Measurements from ENCODE around the gene TBC1D25. TPM values are rescaled to one million over a fixed set of nuclear protein-coding genes. Genes with fewer than 3 reads are reported as not detected.
A peak's percentile ranks its signal among the peaks of the same experiment; 100 is the strongest.
"Not testable (repeated sequence)": the region's sequence is repeated elsewhere in the genome, so short reads cannot be mapped to it uniquely, and the experiment has no call there.

Gene TBC1D25
- total RNA-seq, 2 experiments from 2014 or later = 13.2 to 15.2 TPM

DNA sequence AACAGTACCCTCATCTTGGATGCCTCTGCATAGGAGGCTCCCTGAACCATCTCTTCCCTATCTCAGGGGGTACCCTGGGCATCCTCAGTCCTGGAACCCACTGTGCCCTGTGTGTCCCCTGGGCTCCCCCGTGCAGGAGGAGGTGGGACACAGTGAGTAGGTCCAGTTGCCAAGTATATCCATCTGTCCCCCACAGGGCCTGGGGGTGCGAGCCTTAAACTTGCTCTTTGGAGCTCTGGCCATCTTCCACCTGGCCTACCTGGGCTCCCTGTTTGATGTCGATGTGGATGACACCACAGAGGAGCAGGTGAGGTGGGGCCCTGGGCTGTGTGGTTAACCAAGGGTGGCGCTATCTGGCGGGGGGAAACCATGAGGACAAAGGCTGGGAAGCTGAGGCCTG, 22.5 kb upstream of the TBC1D25 start:
- no peaks in the 10 kb centered on the region for H3K9me3 Mint-ChIP-seq (ENCODE audit: low read depth)
- no peak overlapping the region for H3K27ac Mint-ChIP-seq
- no peaks in the 10 kb centered on the region for H3K36me3 Mint-ChIP-seq (ENCODE audit: low read depth)
- H3K4me1 Mint-ChIP-seq = peaks cover 11% of the 10 kb centered on the region
- ChIA-PET POLR2A (no interaction called here), CTCF (interaction anchor here (0.6 kb wide), 1 partner anchor 25 kb away, joined by 3 read pairs; no protein-coding TSS in a partner anchor)
- no peaks in the 10 kb centered on the region for H3K27me3 Mint-ChIP-seq
- ATAC-seq (no peak), DNase-seq (no peak)
- no peak overlapping the region for H3K4me3 Mint-ChIP-seq
- intact Hi-C loops (cut with DNase I, micrococcal nuclease) = no loop called here

DNA sequence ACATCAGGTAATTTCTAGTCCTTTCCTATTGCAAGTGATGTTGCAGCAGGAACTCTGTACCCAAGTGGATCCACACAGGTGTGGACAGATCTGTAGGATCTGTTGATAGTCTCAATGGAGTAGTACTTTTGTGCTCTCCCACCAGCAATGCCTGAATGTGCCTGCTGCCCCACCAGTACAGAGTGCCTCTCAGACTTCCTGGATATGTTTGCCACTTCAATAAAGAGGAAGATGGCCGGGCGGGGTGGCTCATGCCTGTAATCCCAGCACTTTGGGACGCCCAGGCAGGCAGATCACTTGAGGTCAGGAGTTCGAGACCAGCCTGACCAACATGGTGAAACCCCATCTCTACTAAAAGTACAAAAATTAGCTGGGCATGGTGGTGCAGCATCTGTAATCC, 20.0 kb upstream of the TBC1D25 start:
- Mint-ChIP-seq H3K4me1 (peaks cover 15% of the 10 kb centered on the region), H3K27ac (peak overlapping the region; percentile 31)
- POLR2A ChIA-PET = interaction anchor here (0.6 kb wide), 1 partner anchor 44 kb away, joined by 4 read pairs; no protein-coding TSS in a partner anchor
- DNase-seq; intact Hi-C loops (cut with DNase I, micrococcal nuclease); H3K36me3 Mint-ChIP-seq (ENCODE audit: low read depth); H3K4me3 Mint-ChIP-seq; CTCF ChIA-PET; H3K9me3 Mint-ChIP-seq (ENCODE audit: low read depth); ATAC-seq; H3K27me3 Mint-ChIP-seq: not testable (repeated sequence)

DNA sequence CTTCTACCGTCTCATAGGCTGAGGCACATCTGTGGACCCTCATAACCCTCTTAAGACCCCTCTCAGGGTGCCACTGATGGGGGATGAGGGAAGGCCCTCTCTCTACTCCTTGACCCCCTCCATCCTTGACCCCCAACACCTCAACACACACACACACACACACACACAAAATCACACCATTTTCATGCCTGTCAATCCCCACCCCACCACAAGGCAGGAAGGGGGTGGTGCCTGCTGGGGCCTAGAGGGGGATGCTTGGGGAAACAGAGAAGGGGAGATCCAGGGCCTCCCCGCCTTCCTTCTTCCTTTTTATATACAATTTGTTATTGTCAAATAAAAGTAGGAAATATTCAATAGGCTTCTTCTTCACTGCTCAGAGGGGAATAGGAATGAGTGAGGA, 19.1 kb upstream of the TBC1D25 start:
- H3K27ac Mint-ChIP-seq = peak overlapping the region; percentile 98
- H3K9me3 Mint-ChIP-seq (ENCODE audit: low read depth) = no peaks in the 10 kb centered on the region
- ATAC-seq (no peak), DNase-seq (peak; percentile 35)
- H3K27me3 Mint-ChIP-seq = no peaks in the 10 kb centered on the region
- intact Hi-C loops (cut with DNase I, micrococcal nuclease) = loop anchor here (2.0 to 5.0 kb wide), 4 partner anchors 43 to 282 kb away; partner anchors contain the start of genes FTSJ1 (in 1 of the 2), HDAC6 (in 1 of the 2) and WDR13 (in 1 of the 2)
- CTCF ChIA-PET = no interaction called here
- peak overlapping the region; percentile 89 for H3K4me3 Mint-ChIP-seq
- peaks cover 15% of the 10 kb centered on the region for H3K4me1 Mint-ChIP-seq
- peaks cover 8% of the 10 kb centered on the region for H3K36me3 Mint-ChIP-seq (ENCODE audit: low read depth)
- POLR2A ChIA-PET = no interaction called here

DNA sequence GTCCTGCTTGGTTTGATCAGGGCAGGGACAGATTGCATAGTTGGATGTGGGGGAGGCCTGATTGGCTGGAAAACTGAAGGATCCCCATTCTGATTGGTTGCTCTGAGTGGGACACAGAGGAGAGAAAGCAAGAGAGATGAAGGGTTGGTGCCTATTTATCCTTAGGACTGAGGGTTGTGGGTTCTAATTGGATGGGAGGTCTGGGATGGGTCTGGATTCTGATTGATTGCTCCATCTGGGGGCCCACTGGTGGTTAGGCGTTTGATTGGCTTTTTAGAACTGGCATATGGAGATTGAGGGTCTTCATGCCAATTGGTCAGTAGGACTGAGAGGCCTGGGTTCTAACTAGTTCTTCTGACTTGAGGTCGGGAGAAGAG, 18.6 kb upstream of the TBC1D25 start:
- no peaks in the 10 kb centered on the region for H3K27me3 Mint-ChIP-seq
- H3K36me3 Mint-ChIP-seq (ENCODE audit: low read depth) = peaks cover 8% of the 10 kb centered on the region
- ATAC-seq (peak; percentile 20), DNase-seq (peak; percentile 27)
- intact Hi-C loops (cut with DNase I, micrococcal nuclease) = loop anchor here (1.0 to 5.0 kb wide), 8 partner anchors 13 to 281 kb away; partner anchors contain the start of genes FTSJ1 (in 2 of the 2), PORCN (in 2 of the 2), RBM3 (in 2 of the 2) and TBC1D25 (in 2 of the 2)
- H3K4me1 Mint-ChIP-seq = peaks cover 15% of the 10 kb centered on the region
- H3K27ac Mint-ChIP-seq = peak overlapping the region; percentile 98
- peak overlapping the region; percentile 89 for H3K4me3 Mint-ChIP-seq
- H3K9me3 Mint-ChIP-seq (ENCODE audit: low read depth) = no peaks in the 10 kb centered on the region
- CTCF ChIA-PET = interaction anchor here (0.7 kb wide), 1 partner anchor 14 kb away, joined by 3 read pairs; no protein-coding TSS in a partner anchor
- POLR2A ChIA-PET = interaction anchor here (0.8 to 1.0 kb wide), 2 partner anchors 19 to 281 kb away, joined by 3 to 5 read pairs; partner anchors contain the start of genes HDAC6 and TBC1D25

DNA sequence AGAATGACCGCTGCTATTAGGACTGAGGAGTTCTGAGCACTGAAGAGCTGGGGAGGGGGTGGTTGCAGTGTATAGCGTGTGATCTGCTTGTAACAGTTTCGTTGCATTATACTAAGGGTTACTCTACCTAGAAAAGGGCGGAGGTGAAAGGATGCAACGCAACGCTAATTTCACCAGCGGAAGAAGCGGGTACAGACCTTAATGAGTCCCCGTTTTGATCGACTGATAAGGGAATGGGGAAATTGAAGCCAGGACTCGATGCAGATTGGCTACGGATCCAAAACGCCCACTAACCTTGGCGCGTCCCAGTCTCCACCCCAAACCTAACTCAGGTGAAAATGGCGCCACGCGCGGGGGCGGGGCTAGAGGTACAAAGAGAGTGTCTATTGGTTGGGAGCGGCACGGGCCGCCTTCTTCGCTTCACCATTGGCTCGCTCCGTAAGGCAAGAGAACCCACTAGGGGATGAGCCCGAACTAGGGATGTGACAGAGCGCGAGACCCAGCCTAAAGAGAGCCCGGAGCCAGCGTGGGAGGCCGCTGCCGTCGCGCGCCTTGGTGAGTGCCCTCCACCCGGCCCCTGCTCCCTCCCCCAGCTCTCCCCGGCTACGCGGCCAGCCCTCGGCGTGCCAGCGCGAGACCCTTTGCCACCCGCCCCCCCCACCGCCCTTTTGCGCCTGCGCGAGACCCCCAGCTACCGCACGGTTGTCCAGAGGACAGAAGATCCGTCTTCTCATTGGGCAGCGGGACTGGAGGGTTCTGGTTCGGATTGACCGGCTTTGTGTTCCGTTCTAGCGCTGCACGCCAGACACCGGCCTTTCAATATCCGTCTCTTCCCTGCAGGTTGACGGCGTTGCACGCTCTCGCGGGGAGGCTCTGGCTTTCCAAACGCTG, 17.9 kb upstream of the TBC1D25 start, which contains the start of gene EBP:
Gene EBP (plus strand): TSS at position 456 of the 891 bp plus-strand sequence. CDS start 1,964 bp downstream, outside the sequence.
- POLR2A ChIA-PET = interaction anchor here (0.8 to 1.0 kb wide), 2 partner anchors 18 to 280 kb away, joined by 3 to 5 read pairs; partner anchors contain the start of genes HDAC6 and TBC1D25
- DNase-seq (peak; percentile 97), ATAC-seq (peak; percentile 94)
- Mint-ChIP-seq H3K4me1 (peaks cover 15% of the 10 kb centered on the region), H3K4me3 (peak within 1 kb of the TSS; percentile 89), H3K9me3 (ENCODE audit: low read depth) (no peaks in the 10 kb centered on the region), H3K36me3 (ENCODE audit: low read depth) (peaks cover 14% of the 10 kb centered on the region), H3K27ac (peak within 1 kb of the TSS; percentile 98), H3K27me3 (no peaks in the 10 kb centered on the region)
- CTCF ChIA-PET = interaction anchor here (0.7 kb wide), 3 partner anchors 15 to 79 kb away, joined by 3 to 4 read pairs (median 3); no protein-coding TSS in a partner anchor
- intact Hi-C loops (cut with DNase I, micrococcal nuclease) = loop anchor here (1.0 to 5.0 kb wide), 8 partner anchors 13 to 281 kb away; partner anchors contain the start of genes FTSJ1 (in 2 of the 2), PORCN (in 2 of the 2), RBM3 (in 2 of the 2) and TBC1D25 (in 2 of the 2)

DNA sequence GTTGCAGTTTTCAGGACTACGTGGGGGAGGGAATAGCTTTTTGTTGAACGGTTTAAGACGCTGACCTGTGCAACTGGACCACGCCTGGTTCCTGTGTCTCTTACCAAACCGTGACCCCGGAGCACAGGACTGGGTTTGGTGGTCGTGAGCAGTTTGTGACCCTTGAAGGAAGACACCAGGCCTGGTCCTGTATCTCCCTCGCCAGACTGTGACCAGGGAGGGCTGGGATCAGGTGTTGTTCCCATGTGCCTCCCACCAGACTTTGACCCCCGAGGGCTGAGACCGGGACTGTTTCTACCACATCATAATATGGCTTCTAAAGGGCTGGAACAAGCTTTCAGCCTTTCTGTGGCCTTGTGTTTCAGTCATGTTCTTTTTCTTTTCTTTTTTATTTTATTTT, 17.2 kb upstream of the TBC1D25 start:
- ChIA-PET CTCF (interaction anchor here (0.7 kb wide), 1 partner anchor 23 kb away, joined by 4 read pairs; no protein-coding TSS in a partner anchor), POLR2A (no interaction called here)
- H3K4me3 Mint-ChIP-seq = peak overlapping the region; percentile 89
- DNase-seq (no peak), ATAC-seq (no peak)
- peaks cover 19% of the 10 kb centered on the region for H3K36me3 Mint-ChIP-seq (ENCODE audit: low read depth)
- peak overlapping the region; percentile 89 for H3K27ac Mint-ChIP-seq
- intact Hi-C loops (cut with DNase I, micrococcal nuclease) = loop anchor here (5.0 kb wide), 3 partner anchors 45 to 280 kb away; partner anchors contain the start of genes FTSJ1 (in 1 of the 2), HDAC6 (in 1 of the 2) and WDR13 (in 1 of the 2)
- peaks cover 15% of the 10 kb centered on the region for H3K4me1 Mint-ChIP-seq
- H3K9me3 Mint-ChIP-seq (ENCODE audit: low read depth) = no peaks in the 10 kb centered on the region
- no peaks in the 10 kb centered on the region for H3K27me3 Mint-ChIP-seq

DNA sequence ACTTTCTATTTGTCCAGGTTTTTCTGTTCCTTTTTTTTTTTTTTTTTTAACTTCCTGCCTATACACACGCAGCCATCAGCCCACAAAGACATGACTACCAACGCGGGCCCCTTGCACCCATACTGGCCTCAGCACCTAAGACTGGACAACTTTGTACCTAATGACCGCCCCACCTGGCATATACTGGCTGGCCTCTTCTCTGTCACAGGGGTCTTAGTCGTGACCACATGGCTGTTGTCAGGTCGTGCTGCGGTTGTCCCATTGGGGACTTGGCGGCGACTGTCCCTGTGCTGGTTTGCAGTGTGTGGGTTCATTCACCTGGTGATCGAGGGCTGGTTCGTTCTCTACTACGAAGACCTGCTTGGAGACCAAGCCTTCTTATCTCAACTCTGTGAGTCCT, 15.8 kb upstream of the TBC1D25 start:
- peak overlapping the region; percentile 10 for H3K27ac Mint-ChIP-seq
- CTCF ChIA-PET = no interaction called here

DNA sequence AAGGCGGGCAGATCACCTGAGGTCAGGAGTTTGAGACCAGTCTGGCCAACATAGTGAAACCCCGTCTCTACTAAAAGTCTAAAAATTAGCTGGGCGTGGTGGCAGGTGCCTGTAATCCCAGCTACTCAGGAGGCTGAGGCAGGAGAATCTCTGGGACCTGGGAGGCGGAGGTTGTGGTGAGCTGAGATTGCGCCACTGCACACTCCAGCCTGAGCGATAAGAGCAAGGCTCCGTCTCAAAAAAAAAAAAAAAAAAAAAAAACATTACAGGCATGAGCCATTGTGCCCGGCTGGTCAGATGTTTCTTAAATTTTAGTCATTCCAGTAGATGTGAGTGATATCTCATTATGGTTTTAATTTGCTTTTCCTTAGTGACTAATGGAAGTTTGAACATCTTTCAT, 13.7 kb upstream of the TBC1D25 start:
- H3K27ac Mint-ChIP-seq; H3K4me1 Mint-ChIP-seq; DNase-seq; ATAC-seq; H3K27me3 Mint-ChIP-seq; H3K9me3 Mint-ChIP-seq (ENCODE audit: low read depth); CTCF ChIA-PET; intact Hi-C loops (cut with DNase I, micrococcal nuclease); H3K4me3 Mint-ChIP-seq: not testable (repeated sequence)
- POLR2A ChIA-PET = interaction anchor here (0.6 kb wide), 1 partner anchor 14 kb away, joined by 4 read pairs; the partner anchor contains the start of gene TBC1D25
- peaks cover 30% of the 10 kb centered on the region for H3K36me3 Mint-ChIP-seq (ENCODE audit: low read depth)

More for the DNA sequence above, 15.8 kb upstream of the TBC1D25 start:
- POLR2A ChIA-PET = no interaction called here
- ATAC-seq (no peak), DNase-seq (no peak)
- no peaks in the 10 kb centered on the region for H3K9me3 Mint-ChIP-seq (ENCODE audit: low read depth)
- H3K4me3 Mint-ChIP-seq = peak overlapping the region; percentile 51
- no peaks in the 10 kb centered on the region for H3K27me3 Mint-ChIP-seq
- H3K4me1 Mint-ChIP-seq = peaks cover 15% of the 10 kb centered on the region
- intact Hi-C loops (cut with DNase I, micrococcal nuclease) = loop anchor here (5.0 kb wide), 3 partner anchors 46 to 279 kb away; partner anchors contain the start of genes FTSJ1 (in 1 of the 2), HDAC6 (in 1 of the 2) and WDR13 (in 1 of the 2)
- H3K36me3 Mint-ChIP-seq (ENCODE audit: low read depth) = peaks cover 27% of the 10 kb centered on the region

DNA sequence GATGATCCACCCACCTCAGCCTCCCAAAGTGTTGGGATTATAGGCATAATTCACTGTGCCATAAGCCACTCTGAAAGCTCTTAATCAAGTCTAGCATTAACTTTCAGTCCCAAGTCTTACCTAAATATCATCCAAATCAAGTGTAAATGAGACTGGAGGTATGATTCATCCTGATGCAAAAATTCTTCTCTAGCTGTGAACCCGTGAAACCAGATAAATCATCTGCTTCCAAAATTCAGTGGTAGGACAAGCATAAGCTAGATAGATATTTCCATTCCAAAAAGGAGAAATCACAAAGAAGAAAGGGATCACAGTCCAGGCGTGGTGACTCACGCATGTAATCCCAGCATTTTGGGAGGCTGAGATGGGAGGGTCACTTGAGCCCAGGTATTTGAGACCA, 8.8 kb upstream of the TBC1D25 start:
- DNase-seq (no peak), ATAC-seq (no peak)
- H3K27ac Mint-ChIP-seq = no peak overlapping the region
- ChIA-PET CTCF (interaction anchor here (1.1 kb wide), 1 partner anchor 9 kb away, joined by 3 read pairs; no protein-coding TSS in a partner anchor), POLR2A (no interaction called here)
- H3K36me3 Mint-ChIP-seq (ENCODE audit: low read depth) = peaks cover 23% of the 10 kb centered on the region
- H3K4me3 Mint-ChIP-seq = no peak overlapping the region
- no peaks in the 10 kb centered on the region for H3K27me3 Mint-ChIP-seq
- H3K4me1 Mint-ChIP-seq = peaks cover 8% of the 10 kb centered on the region
- no peaks in the 10 kb centered on the region for H3K9me3 Mint-ChIP-seq (ENCODE audit: low read depth)
- intact Hi-C loops (cut with DNase I, micrococcal nuclease) = no loop called here

DNA sequence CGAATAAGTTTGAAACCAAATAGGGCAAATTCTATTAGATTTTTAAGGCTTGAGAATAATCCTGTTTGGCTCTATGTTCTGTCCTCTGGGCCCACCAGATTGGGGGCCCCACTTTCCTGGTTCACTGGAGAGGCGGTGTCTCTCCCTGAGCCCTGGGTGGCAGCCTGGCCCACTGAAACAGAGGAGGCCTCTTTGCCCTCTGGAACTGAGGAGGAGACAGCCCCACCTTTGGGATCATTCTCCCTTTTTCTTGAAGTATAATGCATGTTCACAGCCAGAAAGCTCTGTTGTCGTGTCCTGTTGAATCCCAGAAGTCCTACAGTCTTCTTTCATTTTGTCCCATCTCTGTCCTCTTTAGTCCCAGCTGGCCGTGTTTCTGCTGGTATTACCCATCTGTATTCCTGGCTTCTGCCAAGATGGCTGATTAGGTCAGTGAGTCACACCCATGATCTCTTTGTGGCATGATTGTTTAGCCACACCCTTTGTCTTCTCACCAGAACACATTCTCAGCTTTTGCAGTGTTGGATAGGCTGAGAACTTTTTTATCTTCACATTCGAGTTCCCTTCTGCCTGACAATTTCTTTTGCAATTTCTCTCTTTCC, 8.1 kb upstream of the TBC1D25 start:
- CTCF ChIA-PET = interaction anchor here (0.6 to 1.1 kb wide), 2 partner anchors 8 to 442 kb away, joined by 3 read pairs; no protein-coding TSS in a partner anchor

More for the DNA sequence above, 8.1 kb upstream of the TBC1D25 start:
- Mint-ChIP-seq H3K9me3 (ENCODE audit: low read depth) (no peaks in the 10 kb centered on the region), H3K27me3 (no peaks in the 10 kb centered on the region), H3K36me3 (ENCODE audit: low read depth) (peaks cover 17% of the 10 kb centered on the region), H3K27ac (peak overlapping the region; percentile 84), H3K4me1 (peaks cover 8% of the 10 kb centered on the region), H3K4me3 (no peak overlapping the region)
- POLR2A ChIA-PET = interaction anchor here (0.6 kb wide), 1 partner anchor 47 kb away, joined by 7 read pairs; no protein-coding TSS in a partner anchor
- intact Hi-C loops (cut with DNase I, micrococcal nuclease) = no loop called here
- ATAC-seq (peak; percentile 85), DNase-seq (no peak)
